ENCODE results near the gene TDRD1.

DNA sequence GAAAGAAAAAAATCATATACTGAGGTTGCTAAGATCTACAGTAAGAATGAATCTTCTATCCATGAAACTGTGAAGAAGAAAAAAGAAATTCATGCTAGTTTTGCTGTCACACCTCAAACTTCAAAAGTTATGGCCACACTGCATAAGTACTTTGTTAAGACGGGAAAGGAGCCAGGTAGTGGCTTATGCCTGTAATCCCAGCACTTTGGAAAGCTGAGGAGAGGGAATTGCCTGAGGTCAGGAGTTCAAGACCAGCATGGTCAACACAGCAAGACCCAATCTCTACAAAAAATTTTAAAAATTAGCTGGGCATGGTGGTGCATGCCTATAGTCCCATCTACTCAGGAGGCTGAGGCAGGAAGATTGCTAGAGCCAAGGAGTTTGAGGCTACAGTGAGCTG is 27.3 kb upstream of the TDRD1 start:
- no peak for TF ChIP-seq RARB (CRISPR knock-in tag; IDR thresholded peaks at IDR 0.05)
- TF ChIP-seq ZFP30 (CRISPR knock-in tag; IDR thresholded peaks at IDR 0.05) = no peak
- no peak for TF ChIP-seq ZFP3 (CRISPR knock-in tag; IDR thresholded peaks at IDR 0.05)

Data from SK-N-SH treated with all-trans-retinoic acid at 6 μM for 48 hours (cell line).